GM12878 (cell line): Measurements from ENCODE around the gene MORC4. TPM values are rescaled to one million over a fixed set of nuclear protein-coding genes. Genes with fewer than 3 reads are reported as not detected.

Experiments
- ATAC-seq: fragments of 200-7000 bp; cut with Tn5 transposase; 3 replicates; pipeline ENCODE4 v1.9.1; 2020; ENCODE audit warnings: mild to moderate bottlenecking, moderate library complexity
- BruUV-seq: library from RNA; stranded (reverse); fragments of 400-500 nt; replicated peaks from 2 replicates; lab custom pipeline; 2021; lab: Mats Ljungman, UMichigan
- CTCF ChIA-PET: fragments of 300-600 bp; sonication (Branson Sonifier 250); formaldehyde crosslinking; extraction: SDS; loops from one replicate; lab custom pipeline; 2021; ENCODE audit warnings: inconsistent platforms; lab: Yijun Ruan, JAX
- POLR2A ChIA-PET: fragments of 350-600 bp; formaldehyde crosslinking; extraction: SDS; loops from one replicate; lab custom pipeline; 2021; ENCODE audit warnings: inconsistent platforms; lab: Charles Lee
- RAD21 ChIA-PET: fragments of 300-600 bp; sonication (Branson Sonifier 250); formaldehyde crosslinking; loops from one replicate; lab custom pipeline; 2023; ENCODE audit warnings: antibody characterized with exemption; ENCODE audit not compliant: unreplicated experiment; lab: Charles Lee
- SMC1A ChIA-PET: fragments of 300-600 bp; sonication (Branson Sonifier 250); formaldehyde crosslinking; loops from one replicate; lab custom pipeline; 2023; ENCODE audit not compliant: unreplicated experiment, uncharacterized antibody; lab: Charles Lee
- DNase-seq: peaks from one replicate; pipeline ENCODE4 v3.0.0-alpha.2; 2011; ENCODE audit warnings: low read depth, low spot score
- FAIRE-seq: peaks from 3 replicates; lab custom pipeline; 2011; peaks lifted over from hg19 to GRCh38; lab: Jason Lieb, UNC
- H2AFZ ChIP-seq: 2 replicates; pipeline ENCODE4 v1.6.0; 2011; ENCODE audit warnings: low read depth, low read length, control low read depth; ENCODE audit not compliant: control insufficient read depth
- H3K27ac ChIP-seq: 2 replicates; pipeline ENCODE4 v1.5.1; 2011; ENCODE audit warnings: control low read depth; ENCODE audit not compliant: control insufficient read depth, insufficient read depth
- H3K27me3 ChIP-seq, 2 experiments: replicated peaks in 1 of 2; 2 replicates each; pipeline versions ENCODE4 v1.6.0 to v1.6.1; 2011; ENCODE audit warnings: low read length in 1 of 2; ENCODE audit not compliant: control insufficient read depth in 2 of 2, insufficient read depth in 2 of 2
- H3K36me3 ChIP-seq, 2 experiments: 2 replicates each; pipeline ENCODE4 v1.5.1; 2011; ENCODE audit warnings: low read length in 1 of 2; ENCODE audit not compliant: control insufficient read depth in 2 of 2, insufficient read depth in 2 of 2
- H3K4me1 ChIP-seq: 2 replicates; pipeline ENCODE4 v1.6.1; 2011; ENCODE audit warnings: mild to moderate bottlenecking, low read length, moderate library complexity, mixed read lengths; ENCODE audit not compliant: control insufficient read depth, insufficient read depth
- H3K4me2 ChIP-seq: 2 replicates; pipeline ENCODE4 v1.6.0; 2011; ENCODE audit warnings: control low read depth; ENCODE audit not compliant: control insufficient read depth, insufficient read depth
- H3K4me3 ChIP-seq: fragments of 200-600 bp; sonication (generic); 2 replicates; pipeline ENCODE4 v1.5.1; 2016
- H3K79me2 ChIP-seq: 2 replicates; pipeline ENCODE4 v1.6.0; 2011; ENCODE audit warnings: low read length; ENCODE audit not compliant: control insufficient read depth, insufficient read depth
- H3K9ac ChIP-seq: 2 replicates; pipeline ENCODE4 v1.8.0; 2011; ENCODE audit warnings: low read length, control low read depth, mixed read lengths; ENCODE audit not compliant: control insufficient read depth, insufficient read depth
- H3K9me3 ChIP-seq: replicated peaks from 3 replicates; pipeline ENCODE4 v1.5.1; 2011; ENCODE audit warnings: mild to moderate bottlenecking, low read length; ENCODE audit not compliant: control insufficient read depth, insufficient read depth
- H4K20me1 ChIP-seq: 2 replicates; pipeline ENCODE4 v1.6.0; 2011; ENCODE audit not compliant: control insufficient read depth, insufficient read depth
- CHD2 ChIP-seq: IDR thresholded peaks from 2 replicates; pipeline ENCODE4 v1.6.1; 2011; ENCODE audit warnings: low read depth, low read length, improper control_type of control experiment, borderline replicate concordance
- LARP7 ChIP-seq: fragments of 450-650 bp; IDR thresholded peaks from 2 replicates; pipeline ENCODE4 v1.6.1; 2017; ENCODE audit warnings: mild to moderate bottlenecking
- SMARCA5 ChIP-seq: fragments of 450-650 bp; IDR thresholded peaks from 2 replicates; pipeline ENCODE4 v1.6.1; 2017; ENCODE audit warnings: mild to moderate bottlenecking
- WGBS: methylation state at CpG from one replicate; pipeline ENCODE4 v1.1.6; 2016; ENCODE audit warnings: low lambda C conversion rate; ENCODE audit not compliant: insufficient replicate concordance, insufficient coverage; ENCODE audit errors: missing lambda C conversion rate; 5-methylcytosine and 5-hydroxymethylcytosine counted together
- in situ Hi-C: fragments of 300-500 bp; cut with MboI; formaldehyde crosslinking; loops from 9 replicates; pipeline ENCODE4 v1.14.3; 2018; ENCODE audit warnings: mixed read lengths
- intact Hi-C: fragments of 100-400 bp; cut with micrococcal nuclease; formaldehyde crosslinking; loops from one replicate; pipeline ENCODE4 v1.14.2; 2022; ENCODE audit not compliant: unreplicated experiment
- polyA plus RNA-seq, 11 experiments: library from polyadenylated mRNA; depleted of rRNA in 4 of 11; unstranded in 6 of 11; stranded (reverse) in 5 of 11; fragments of >200 nt; fragmentation: Nextera tagmentation in 4 of 11; fragmentation: Illumina TruSeq in 1 of 11; extraction: Ambion mirVana in 4 of 11; extraction: Trizol in 1 of 11; gene quantifications; 1 replicate in 1 of 11; 2 replicates in 10 of 11; pipeline versions ENCODE4 v1.2.1 to v1.2.3, GENCODE V29; 2011 to 2016; ENCODE audit warnings: inconsistent platforms in 2 of 11, missing spikeins in 2 of 11, low read depth in 1 of 11
- total RNA-seq, 4 experiments: library from RNA; depleted of rRNA in 3 of 4; stranded (reverse); fragments of >200 nt in 3 of 4; fragmentation: Illumina TruSeq in 1 of 4; extraction: Trizol in 1 of 4; gene quantifications; 2 replicates each; pipeline versions ENCODE4 v1.2.1 to v1.2.3, GENCODE V29; 2013 to 2021
- TF ChIP-seq, protein P1 (sequence below): fragments of 150-350 bp; IDR thresholded peaks from 2 replicates; pipeline ENCODE4 v1.6.1; 2014; ENCODE audit warnings: mild to moderate bottlenecking, low read depth, low read length

Gene MORC4
- total and polyA plus RNA-seq, 10 of the 15 experiments (the other 5 are each of a cell fraction or from before 2014, with no cell fraction given) = 0.03 to 0.65 (median 0.26) TPM

DNA sequence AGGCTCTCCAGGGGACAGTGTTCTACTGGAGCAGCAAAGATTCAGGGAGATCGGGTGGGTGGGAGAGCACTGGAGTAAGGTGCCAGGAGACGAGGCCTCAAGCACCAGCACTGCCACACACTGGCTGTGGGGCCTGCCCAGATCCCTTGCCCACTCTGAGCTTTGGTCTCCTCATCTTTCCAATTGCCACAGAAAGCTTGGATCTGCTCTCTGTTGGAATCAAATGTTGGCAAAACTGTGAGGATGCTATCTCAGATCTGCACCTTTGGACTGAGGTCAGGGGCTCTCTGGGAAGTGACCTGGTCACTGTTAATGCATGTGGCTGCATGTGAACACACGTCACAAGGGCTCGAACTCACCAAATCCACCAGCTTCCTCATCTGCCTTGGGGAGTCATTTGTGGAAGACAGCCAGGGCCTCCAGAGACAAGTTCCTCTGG is 98.2 kb downstream of the MORC4 start:
- FAIRE-seq (no peak), ATAC-seq (no peak)
- Histone ChIP-seq H3K36me3 (no peaks in the 10 kb centered on the region), H3K4me1 (no peaks in the 10 kb centered on the region), H3K27ac (no peak overlapping the region), H3K27me3 (no peaks in the 10 kb centered on the region), H3K9ac (no peak overlapping the region), H3K79me2 (no peaks in the 10 kb centered on the region), H2AFZ (no peak overlapping the region), H3K4me3 (no peak overlapping the region)
- in situ Hi-C loops (no loop called here), intact Hi-C loops (no loop called here)
- ChIA-PET CTCF (interaction anchor here (0.9 to 2.6 kb wide), 4 partner anchors 7 to 89 kb away, joined by 3 to 12 read pairs (median 3); no protein-coding TSS in a partner anchor), SMC1A (interaction anchor here (0.8 kb wide), 1 partner anchor 13 kb away, joined by 3 read pairs; no protein-coding TSS in a partner anchor), POLR2A (no interaction called here)
- 3% methylated on average over 4 of the region's 4 CpGs for WGBS
- TF ChIP-seq, protein P1, sequence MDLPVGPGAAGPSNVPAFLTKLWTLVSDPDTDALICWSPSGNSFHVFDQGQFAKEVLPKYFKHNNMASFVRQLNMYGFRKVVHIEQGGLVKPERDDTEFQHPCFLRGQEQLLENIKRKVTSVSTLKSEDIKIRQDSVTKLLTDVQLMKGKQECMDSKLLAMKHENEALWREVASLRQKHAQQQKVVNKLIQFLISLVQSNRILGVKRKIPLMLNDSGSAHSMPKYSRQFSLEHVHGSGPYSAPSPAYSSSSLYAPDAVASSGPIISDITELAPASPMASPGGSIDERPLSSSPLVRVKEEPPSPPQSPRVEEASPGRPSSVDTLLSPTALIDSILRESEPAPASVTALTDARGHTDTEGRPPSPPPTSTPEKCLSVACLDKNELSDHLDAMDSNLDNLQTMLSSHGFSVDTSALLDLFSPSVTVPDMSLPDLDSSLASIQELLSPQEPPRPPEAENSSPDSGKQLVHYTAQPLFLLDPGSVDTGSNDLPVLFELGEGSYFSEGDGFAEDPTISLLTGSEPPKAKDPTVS = no peak
- TF ChIP-seq, all 136 proteins: peak for 0
- no TSS peak for BruUV-seq
- RAD21 ChIA-PET = no interaction called here
- Histone ChIP-seq H3K4me2 (no peak overlapping the region), H4K20me1 (no peaks in the 10 kb centered on the region), H3K9me3 (no peaks in the 10 kb centered on the region)
- no peak for DNase-seq

DNA sequence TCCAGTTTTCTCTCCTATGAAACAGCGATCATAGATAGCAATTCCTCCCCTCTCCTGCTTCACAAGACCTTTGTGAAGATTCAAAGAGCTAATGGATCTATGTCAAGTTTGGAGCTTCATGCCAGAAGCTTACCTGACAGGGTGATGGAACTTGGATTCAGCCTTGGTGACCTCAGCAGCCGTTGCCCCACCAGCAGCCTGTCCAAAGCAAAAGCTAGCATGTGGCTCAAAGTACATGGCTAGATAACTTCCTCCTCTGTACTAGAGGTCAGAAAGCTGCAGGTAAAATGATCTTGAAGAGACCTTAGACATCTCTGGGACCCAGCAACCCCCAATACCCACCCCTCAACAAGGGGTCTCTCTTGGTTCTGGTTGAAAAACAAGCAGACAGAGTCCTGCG is 98.7 kb downstream of the MORC4 start:
- no peaks in the 10 kb centered on the region for H3K9me3 ChIP-seq
- no peak overlapping the region for H3K4me3 ChIP-seq
- FAIRE-seq = no peak
- intact Hi-C loops (no loop called here), in situ Hi-C loops (no loop called here)
- no peak overlapping the region for H3K27ac ChIP-seq
- H2AFZ ChIP-seq = no peak overlapping the region
- RAD21 ChIA-PET = no interaction called here
- no peak overlapping the region for H3K4me2 ChIP-seq
- no TSS peak for BruUV-seq
- no peak overlapping the region for H3K9ac ChIP-seq
- CTCF ChIA-PET = interaction anchor here (0.6 to 1.5 kb wide), 3 partner anchors 12 to 826 kb away, joined by 3 read pairs; no protein-coding TSS in a partner anchor
- H4K20me1 ChIP-seq = no peaks in the 10 kb centered on the region
- SMC1A ChIA-PET = no interaction called here
- DNase-seq = no peak
- POLR2A ChIA-PET = no interaction called here
- H3K79me2 ChIP-seq = no peaks in the 10 kb centered on the region
- no peak for TF ChIP-seq CHD2
- TF ChIP-seq LARP7 = no peak
- no peak for TF ChIP-seq SMARCA5
- H3K36me3 ChIP-seq = no peaks in the 10 kb centered on the region
- no peak for ATAC-seq
- H3K4me1 ChIP-seq = no peaks in the 10 kb centered on the region
- no peaks in the 10 kb centered on the region for H3K27me3 ChIP-seq
- WGBS = 23% methylated on average over 3 of the region's 3 CpGs
